Measurements from ENCODE around the gene NAGLU.
"Not testable (repeated sequence)": the region's sequence is repeated elsewhere in the genome, so short reads cannot be mapped to it uniquely, and the experiment has no call there.

The NAGLU gene

GRCh38 chr17:42521666-42522262 is 14.3 kb upstream of the NAGLU start:
- DNase-seq: no peak

GRCh38 chr17:42522263-42522790 is 13.7 kb upstream of the NAGLU start:
- DNase-seq: no peak

- no peak for DNase-seq
These were observed 13.2 kb upstream of the NAGLU start for GRCh38 chr17:42522798-42523278.

GRCh38 chr17:42525221-42525620 is 10.8 kb upstream of the NAGLU start:
- no peak for DNase-seq

- no peak for DNase-seq
These were observed 10.0 kb upstream of the NAGLU start for GRCh38 chr17:42526031-42526444.

GRCh38 chr17:42527932-42528331 is 8.1 kb upstream of the NAGLU start:
- DNase-seq: no peak

- DNase-seq: no peak
These were observed 7.0 kb upstream of the NAGLU start for GRCh38 chr17:42529061-42529460.

GRCh38 chr17:42530952-42531454 is 5.0 kb upstream of the NAGLU start:
- DNase-seq: no peak

GRCh38 chr17:42531455-42532354 is 4.3 kb upstream of the NAGLU start:
- DNase-seq: peak; percentile 58

- DNase-seq: no peak
These were observed 640 bp upstream of the NAGLU start for GRCh38 chr17:42535155-42536047.

- peak; percentile 72 for DNase-seq
These were observed 523 bp downstream of the NAGLU start for GRCh38 chr17:42536372-42537155.

GRCh38 chr17:42537156-42537805 is 1.2 kb downstream of the NAGLU start:
- no peak for DNase-seq

GRCh38 chr17:42537826-42538451 is 1.9 kb downstream of the NAGLU start:
- DNase-seq: no peak

GRCh38 chr17:42538482-42538881 is 2.4 kb downstream of the NAGLU start:
- no peak for DNase-seq

- DNase-seq: not testable (repeated sequence)
These were observed 4.5 kb downstream of the NAGLU start for GRCh38 chr17:42540558-42540957.

GRCh38 chr17:42541041-42541833 is 5.2 kb downstream of the NAGLU start:
- DNase-seq: no peak

GRCh38 chr17:42543190-42544079 is 7.4 kb downstream of the NAGLU start:
- DNase-seq: no peak

- no peak for DNase-seq
These were observed 8.8 kb downstream of the NAGLU start for GRCh38 chr17:42544874-42545283.

Measured in CD4-positive, alpha-beta T cell treated with Interleukin-21 for 1 hour (primary cell).